ENCODE data around the gene SLC25A22.

DNA sequence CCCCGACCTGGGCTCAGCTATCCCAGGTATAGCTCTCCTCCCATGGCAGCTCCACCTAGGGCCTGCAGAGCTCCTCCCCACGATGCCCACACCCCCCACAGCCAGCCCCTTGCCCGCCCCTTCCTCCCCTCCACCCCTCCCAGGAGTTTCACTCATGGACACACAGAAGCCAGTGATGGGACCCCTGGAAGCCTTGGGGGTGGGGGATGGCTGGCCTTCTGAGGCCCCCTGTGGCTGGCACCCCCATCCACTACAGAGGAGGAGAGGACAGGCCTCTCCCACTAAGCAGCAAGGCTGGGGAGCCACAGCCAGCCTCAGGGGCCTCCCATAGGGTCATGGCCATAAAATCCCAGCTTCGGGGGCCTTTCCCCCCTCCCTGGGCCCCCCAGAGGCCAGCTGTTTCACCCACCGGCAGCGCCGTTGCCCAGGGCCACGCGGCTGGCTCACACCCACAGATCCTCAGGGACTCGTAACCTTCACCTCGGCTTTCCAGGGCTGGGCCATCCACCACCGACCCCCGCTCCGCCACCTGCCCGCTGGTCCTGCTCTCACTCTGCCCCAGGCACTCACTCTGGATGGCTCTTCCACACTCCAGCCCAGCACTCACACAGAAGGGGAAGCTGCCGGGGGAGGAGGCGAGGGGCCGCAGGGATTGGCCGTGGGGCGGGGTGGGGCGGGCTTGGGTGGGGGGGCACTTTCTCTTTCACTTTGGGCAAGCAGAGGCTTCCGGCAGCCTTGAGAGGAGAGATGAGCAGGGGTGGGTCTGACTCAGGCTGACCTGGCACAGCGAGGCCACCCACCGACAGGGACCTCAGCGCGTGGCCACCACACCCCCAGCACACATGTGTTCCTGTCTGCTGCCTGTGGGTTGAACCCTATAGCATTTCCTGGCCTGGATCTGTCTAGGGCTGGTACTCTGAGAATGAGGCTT is 2.2 kb downstream of the SLC25A22 start:
- peak; percentile 71; the same call in 1 of the 2 replicates for TF ChIP-seq POLR2AphosphoS5 (IDR thresholded peaks at IDR 0.05; ENCODE audit: low read depth, low read length)
- TF ChIP-seq, protein P1, sequence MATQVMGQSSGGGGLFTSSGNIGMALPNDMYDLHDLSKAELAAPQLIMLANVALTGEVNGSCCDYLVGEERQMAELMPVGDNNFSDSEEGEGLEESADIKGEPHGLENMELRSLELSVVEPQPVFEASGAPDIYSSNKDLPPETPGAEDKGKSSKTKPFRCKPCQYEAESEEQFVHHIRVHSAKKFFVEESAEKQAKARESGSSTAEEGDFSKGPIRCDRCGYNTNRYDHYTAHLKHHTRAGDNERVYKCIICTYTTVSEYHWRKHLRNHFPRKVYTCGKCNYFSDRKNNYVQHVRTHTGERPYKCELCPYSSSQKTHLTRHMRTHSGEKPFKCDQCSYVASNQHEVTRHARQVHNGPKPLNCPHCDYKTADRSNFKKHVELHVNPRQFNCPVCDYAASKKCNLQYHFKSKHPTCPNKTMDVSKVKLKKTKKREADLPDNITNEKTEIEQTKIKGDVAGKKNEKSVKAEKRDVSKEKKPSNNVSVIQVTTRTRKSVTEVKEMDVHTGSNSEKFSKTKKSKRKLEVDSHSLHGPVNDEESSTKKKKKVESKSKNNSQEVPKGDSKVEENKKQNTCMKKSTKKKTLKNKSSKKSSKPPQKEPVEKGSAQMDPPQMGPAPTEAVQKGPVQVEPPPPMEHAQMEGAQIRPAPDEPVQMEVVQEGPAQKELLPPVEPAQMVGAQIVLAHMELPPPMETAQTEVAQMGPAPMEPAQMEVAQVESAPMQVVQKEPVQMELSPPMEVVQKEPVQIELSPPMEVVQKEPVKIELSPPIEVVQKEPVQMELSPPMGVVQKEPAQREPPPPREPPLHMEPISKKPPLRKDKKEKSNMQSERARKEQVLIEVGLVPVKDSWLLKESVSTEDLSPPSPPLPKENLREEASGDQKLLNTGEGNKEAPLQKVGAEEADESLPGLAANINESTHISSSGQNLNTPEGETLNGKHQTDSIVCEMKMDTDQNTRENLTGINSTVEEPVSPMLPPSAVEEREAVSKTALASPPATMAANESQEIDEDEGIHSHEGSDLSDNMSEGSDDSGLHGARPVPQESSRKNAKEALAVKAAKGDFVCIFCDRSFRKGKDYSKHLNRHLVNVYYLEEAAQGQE (IDR thresholded peaks at IDR 0.05; ENCODE audit: insufficient read depth in 1 of 2, low read depth in 2 of 2, low read length in 2 of 2), result no peak
- TF ChIP-seq TAF1 (IDR thresholded peaks at IDR 0.05; ENCODE audit: borderline replicate concordance, insufficient read depth, low read length), result 0 out of 2 replicates have a peak, but pooled peaks have one; percentile 47
- peak; percentile 96; the same call in 1 of the 2 replicates for TF ChIP-seq SIN3A (IDR thresholded peaks at IDR 0.05; ENCODE audit: borderline replicate concordance, insufficient read depth, low read length)
- TF ChIP-seq FOXP2 (optimal IDR thresholded peaks at IDR 0.05; ENCODE audit: borderline replicate concordance, extremely low read depth, extremely low read length, insufficient read depth), result no peak
